SIG-M5 treated with dmso at 0.1 percent for 504 hours (cell line): ENCODE results near the gene KRT17.
"Not testable (repeated sequence)": the region's sequence is repeated elsewhere in the genome, so short reads cannot be mapped to it uniquely, and the experiment has no call there.

Source experiments
- DNase-seq: peaks from one replicate; lab custom pipeline; 2025; ENCODE audit not compliant: unreplicated experiment; lab: John Stamatoyannopoulos, UW

Gene KRT17

GRCh38 chr17:41654678-41655607 is 30.6 kb upstream of the KRT17 start:
- no peak for DNase-seq

- no peak for DNase-seq
Observed at GRCh38 chr17:41653892-41654677, 29.7 kb upstream of the KRT17 start.

- DNase-seq, result no peak
Observed at GRCh38 chr17:41653421-41653820, 29.0 kb upstream of the KRT17 start.

- no peak for DNase-seq
Observed at GRCh38 chr17:41652461-41652970, 28.1 kb upstream of the KRT17 start.

- no peak for DNase-seq
Observed at GRCh38 chr17:41651625-41652460, 27.5 kb upstream of the KRT17 start.

GRCh38 chr17:41650794-41651624 is 26.6 kb upstream of the KRT17 start:
- no peak for DNase-seq

GRCh38 chr17:41649923-41650519 is 25.6 kb upstream of the KRT17 start:
- DNase-seq, result no peak

GRCh38 chr17:41648411-41649195 is 24.2 kb upstream of the KRT17 start:
- DNase-seq, result peak; percentile 59

GRCh38 chr17:41647940-41648410 is 23.6 kb upstream of the KRT17 start:
- peak; percentile 62 for DNase-seq

GRCh38 chr17:41647038-41647813 is 22.9 kb upstream of the KRT17 start:
- DNase-seq, result no peak

- no peak for DNase-seq
Observed at GRCh38 chr17:41642252-41643156, 18.1 kb upstream of the KRT17 start.

- DNase-seq, result not testable (repeated sequence)
Observed at GRCh38 chr17:41640596-41640995, 16.2 kb upstream of the KRT17 start.

- no peak for DNase-seq
Observed at GRCh38 chr17:41639492-41640473, 15.4 kb upstream of the KRT17 start.

- no peak for DNase-seq
Observed at GRCh38 chr17:41638941-41639340, 14.6 kb upstream of the KRT17 start.

GRCh38 chr17:41638194-41638593 is 13.8 kb upstream of the KRT17 start:
- DNase-seq, result no peak

- DNase-seq, result no peak
Observed at GRCh38 chr17:41636652-41637051, 12.3 kb upstream of the KRT17 start.
